PFSK-1 (cell line): ENCODE data around the gene RAB44.

Source experiments
- POLR2AphosphoS5 ChIP-seq: IDR thresholded peaks from 2 replicates; pipeline ENCODE4 v1.6.1; 2012; ENCODE audit warnings: low read depth, mild to moderate bottlenecking, control low read depth, low read length, moderate library complexity
- TF ChIP-seq, protein P1 (sequence below), 2 experiments: IDR thresholded peaks; 2 replicates each; pipeline versions ENCODE4 v1.6.1 to v1.8.0; 2011 to 2012; ENCODE audit warnings: low read depth in 2 of 2, low read length in 2 of 2, control low read depth in 1 of 2, inconsistent platforms in 1 of 2, mild to moderate bottlenecking in 1 of 2, moderate library complexity in 1 of 2; ENCODE audit not compliant: insufficient read depth in 1 of 2

DNA sequence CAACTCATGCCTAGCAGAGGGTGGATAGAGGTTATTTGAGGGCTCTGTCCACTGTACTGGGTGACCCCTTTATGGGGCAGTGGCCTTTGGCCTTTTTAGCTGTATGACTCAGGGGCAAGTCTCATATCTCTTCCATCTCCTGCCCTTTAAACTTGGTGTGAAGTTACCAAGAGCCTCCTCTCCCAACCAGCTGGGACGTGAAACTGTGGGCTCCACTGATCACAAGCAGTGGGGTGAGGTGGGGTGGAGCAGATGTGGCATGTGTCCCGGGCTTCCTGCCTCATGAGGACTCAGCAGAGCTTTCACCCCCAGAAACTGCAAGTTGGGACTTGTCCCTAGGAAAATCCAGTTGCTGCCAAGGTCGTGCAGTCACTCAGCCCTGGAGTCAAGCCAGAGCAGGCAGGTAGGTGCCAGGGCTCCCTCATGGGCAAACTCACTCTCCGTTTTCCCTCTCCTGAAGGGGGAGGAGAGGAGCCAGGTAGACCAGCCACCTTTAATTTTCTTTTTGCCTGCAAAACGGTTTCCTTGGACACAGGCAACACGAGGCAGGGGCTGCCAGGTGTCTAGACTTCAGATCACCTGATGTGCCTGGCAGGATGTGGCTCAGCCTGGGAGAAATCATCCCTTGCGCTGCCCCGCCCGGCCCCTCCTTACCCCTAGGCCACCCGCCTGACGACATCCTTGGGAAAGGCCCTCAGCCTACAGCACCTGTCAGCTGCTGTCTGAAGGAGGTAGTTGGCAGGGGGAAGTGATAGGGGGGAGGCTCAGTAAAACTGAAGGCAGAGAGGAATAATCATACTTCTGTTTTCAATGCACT is 15.1 kb upstream of the RAB44 start:
- TF ChIP-seq, protein P1, sequence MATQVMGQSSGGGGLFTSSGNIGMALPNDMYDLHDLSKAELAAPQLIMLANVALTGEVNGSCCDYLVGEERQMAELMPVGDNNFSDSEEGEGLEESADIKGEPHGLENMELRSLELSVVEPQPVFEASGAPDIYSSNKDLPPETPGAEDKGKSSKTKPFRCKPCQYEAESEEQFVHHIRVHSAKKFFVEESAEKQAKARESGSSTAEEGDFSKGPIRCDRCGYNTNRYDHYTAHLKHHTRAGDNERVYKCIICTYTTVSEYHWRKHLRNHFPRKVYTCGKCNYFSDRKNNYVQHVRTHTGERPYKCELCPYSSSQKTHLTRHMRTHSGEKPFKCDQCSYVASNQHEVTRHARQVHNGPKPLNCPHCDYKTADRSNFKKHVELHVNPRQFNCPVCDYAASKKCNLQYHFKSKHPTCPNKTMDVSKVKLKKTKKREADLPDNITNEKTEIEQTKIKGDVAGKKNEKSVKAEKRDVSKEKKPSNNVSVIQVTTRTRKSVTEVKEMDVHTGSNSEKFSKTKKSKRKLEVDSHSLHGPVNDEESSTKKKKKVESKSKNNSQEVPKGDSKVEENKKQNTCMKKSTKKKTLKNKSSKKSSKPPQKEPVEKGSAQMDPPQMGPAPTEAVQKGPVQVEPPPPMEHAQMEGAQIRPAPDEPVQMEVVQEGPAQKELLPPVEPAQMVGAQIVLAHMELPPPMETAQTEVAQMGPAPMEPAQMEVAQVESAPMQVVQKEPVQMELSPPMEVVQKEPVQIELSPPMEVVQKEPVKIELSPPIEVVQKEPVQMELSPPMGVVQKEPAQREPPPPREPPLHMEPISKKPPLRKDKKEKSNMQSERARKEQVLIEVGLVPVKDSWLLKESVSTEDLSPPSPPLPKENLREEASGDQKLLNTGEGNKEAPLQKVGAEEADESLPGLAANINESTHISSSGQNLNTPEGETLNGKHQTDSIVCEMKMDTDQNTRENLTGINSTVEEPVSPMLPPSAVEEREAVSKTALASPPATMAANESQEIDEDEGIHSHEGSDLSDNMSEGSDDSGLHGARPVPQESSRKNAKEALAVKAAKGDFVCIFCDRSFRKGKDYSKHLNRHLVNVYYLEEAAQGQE (IDR thresholded peaks at IDR 0.05; ENCODE audit: insufficient read depth in 1 of 2, low read depth in 2 of 2, low read length in 2 of 2), result no peak
- no peak for TF ChIP-seq POLR2AphosphoS5
